RCC 7860 (cell line): ENCODE results near the gene MROH2A.
"Not testable (repeated sequence)": the region's sequence is repeated elsewhere in the genome, so short reads cannot be mapped to it uniquely, and the experiment has no call there.

ENCODE experiments used
- DNase-seq: peaks from one replicate; pipeline ENCODE4 v3.0.0-alpha.2; 2015; ENCODE audit warnings: low spot score
- FAIRE-seq: peaks from 2 replicates; lab custom pipeline; 2012; peaks lifted over from hg19 to GRCh38; lab: Jason Lieb, UNC

MROH2A gene

DNA sequence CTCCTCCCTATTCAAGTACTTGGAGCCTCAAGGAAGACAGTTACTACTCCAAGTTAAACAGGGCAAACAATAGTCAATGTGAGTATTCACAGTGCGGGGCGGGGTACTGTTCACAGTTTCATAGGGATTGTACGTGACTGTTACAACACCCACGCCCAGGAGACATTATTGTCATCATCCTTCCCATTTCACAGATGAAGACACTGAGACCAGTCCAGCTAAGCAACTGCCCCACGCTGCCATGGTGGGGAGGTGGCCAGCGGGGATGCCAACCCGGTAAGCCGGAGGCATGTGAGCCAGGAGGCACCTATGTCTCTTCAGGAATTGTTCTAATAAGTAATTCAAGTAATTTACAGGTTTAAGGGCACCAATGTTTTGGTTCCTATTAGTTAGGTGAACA, 75.2 kb downstream of the MROH2A start:
- DNase-seq (no peak), FAIRE-seq (no peak)

DNA sequence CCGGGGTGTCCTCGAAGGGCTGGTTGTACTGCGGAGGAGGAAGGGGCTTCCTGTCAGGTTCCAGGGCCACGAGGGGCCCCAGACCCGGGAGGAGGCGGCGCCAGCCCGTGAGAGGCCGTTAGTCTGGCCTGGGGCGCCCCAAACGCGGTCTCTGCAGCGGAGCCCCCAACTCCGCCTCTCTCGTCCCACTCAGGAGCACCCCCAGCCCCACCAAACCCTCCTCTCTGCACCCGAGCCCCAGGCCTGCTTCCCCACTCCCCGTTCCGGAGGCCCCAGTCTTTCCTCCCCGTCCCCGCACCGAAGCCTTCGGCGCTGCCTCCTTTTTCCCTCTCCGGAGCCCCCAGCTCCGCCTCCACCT, 75.7 kb downstream of the MROH2A start:
- FAIRE-seq (no peak), DNase-seq (no peak)

DNA sequence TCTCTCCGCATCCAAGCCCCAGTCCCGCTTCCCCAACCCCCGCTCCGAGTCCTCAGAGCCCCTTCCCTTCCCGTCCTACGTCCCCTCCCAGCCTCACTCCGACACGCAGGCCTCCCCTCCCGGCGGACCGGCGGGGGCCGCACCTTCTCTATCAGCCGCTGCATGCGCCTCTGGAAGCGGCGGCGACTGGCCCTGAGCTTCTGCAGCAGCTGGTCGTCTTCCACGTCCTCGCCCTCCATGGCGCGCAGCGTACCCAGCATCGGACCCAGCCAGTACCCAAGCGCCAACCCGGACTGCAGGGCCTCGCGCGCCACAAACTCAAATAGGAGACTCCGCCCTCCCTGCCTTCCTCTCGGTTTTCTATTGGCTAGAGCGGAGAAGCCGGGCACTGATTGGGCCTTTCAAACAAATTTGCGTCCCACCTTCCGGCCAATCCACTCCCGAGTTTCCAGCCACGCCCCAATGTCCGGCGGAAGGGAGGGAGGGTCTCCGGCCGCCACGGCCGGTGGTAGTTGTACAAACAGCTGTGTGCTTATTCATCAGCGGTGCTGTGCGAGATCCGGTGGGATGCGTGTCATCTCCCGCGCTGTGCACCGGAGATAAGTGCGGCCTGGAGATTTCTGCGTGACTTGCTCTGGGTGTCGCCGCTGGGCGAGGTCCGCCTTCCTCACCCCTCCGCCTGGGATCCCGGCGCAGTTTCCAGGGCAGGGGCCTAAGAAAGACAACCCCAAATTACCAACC, 76.3 kb downstream of the MROH2A start, which contains the start of gene HJURP:
Gene HJURP (minus strand): TSS at position 295 of the 741 bp plus-strand sequence. CDS start 35 bp downstream, at position 260.
- FAIRE-seq, result peak; percentile 93
- peak; percentile 96 for DNase-seq

DNA sequence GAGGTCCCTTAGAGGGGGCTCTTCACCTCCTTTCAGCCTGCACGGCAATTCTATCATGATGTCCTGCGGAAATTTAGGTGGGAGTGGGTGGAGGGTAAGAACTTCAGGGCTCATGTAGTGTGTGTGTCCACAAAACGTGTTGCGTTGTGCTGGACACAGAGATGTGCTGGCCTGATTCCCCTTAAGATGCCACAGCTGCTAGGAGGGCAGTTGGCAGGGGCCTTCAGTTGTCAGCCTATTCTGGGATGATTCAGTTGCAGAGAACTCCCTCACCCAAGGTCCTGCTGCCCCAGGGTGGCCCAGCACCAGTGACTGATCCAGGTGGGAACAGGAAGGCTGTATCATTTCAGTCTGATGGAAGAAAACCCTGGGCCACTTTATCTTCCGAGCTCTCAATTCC, 77.2 kb downstream of the MROH2A start:
- FAIRE-seq (no peak), DNase-seq (no peak)

DNA sequence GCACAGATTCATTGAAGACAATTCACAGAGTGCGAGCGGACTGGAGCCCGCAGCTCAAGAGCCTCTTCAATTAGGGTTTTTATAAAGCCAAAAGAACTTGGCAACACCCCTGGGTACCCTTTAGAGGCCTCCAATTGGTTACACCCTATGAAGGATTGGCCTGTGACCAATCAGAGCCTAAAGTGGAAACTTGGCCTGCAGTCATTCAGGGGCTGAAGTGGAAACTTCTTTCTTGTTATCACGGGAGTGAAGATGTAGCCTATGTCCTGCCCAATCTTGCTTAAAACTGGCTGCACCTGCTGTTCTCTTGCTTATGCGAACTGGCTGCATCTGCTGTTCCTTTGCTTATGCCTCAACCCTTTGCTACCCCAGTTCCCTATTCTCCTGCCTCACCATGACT, 78.1 kb downstream of the MROH2A start:
- DNase-seq (no peak), FAIRE-seq (no peak)

DNA sequence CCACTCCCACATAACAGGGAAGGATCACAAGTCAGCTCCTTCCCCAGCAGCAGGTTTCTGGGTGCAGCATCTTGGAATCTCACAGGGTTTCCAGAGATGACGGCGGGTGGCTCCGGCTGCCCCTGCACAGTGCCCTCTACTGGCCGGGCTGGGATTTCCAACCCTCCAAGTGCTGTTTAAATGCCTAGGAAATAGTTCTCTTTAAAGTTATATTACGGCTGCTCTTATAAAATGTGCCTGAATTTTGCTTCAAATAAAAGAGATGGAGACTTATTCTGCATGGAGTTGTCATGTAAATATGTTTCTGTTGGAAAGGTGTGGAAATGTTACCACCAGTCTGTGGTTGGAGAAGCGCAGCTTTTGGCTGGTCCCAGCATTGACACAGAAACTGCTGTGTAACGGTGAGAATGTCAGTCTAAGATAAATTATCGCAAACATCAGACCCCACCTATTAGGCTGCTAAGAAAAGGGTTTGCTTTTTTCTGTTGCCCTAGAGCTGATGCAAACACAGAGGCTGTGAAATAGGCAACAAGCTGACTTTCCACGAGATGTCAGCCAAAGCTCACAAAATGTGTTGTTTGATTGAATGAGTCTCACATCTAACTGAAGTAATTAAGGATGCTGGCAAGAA, 79.5 kb downstream of the MROH2A start:
- DNase-seq, result no peak

DNA sequence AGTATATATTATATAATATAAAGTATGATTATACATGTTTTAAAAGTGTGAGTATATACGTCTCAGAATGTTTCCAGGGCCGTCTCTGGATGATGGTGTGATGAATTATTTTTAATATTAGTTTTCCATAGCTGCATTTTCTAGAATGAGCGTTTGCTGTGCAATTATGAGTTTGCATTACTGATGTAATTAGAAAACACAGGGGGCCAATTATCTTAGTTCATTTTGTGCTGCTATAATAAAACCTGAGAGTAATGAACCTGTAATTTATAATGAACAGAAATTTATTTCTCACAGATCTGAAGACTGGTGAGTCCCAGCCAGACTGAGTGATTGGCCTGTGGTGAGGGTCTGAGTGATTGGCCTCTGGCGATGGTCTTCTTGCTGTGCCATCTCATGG, 80.2 kb downstream of the MROH2A start:
- FAIRE-seq (no peak), DNase-seq (no peak)

More for the DNA sequence above, 79.5 kb downstream of the MROH2A start:
- FAIRE-seq, result no peak

DNA sequence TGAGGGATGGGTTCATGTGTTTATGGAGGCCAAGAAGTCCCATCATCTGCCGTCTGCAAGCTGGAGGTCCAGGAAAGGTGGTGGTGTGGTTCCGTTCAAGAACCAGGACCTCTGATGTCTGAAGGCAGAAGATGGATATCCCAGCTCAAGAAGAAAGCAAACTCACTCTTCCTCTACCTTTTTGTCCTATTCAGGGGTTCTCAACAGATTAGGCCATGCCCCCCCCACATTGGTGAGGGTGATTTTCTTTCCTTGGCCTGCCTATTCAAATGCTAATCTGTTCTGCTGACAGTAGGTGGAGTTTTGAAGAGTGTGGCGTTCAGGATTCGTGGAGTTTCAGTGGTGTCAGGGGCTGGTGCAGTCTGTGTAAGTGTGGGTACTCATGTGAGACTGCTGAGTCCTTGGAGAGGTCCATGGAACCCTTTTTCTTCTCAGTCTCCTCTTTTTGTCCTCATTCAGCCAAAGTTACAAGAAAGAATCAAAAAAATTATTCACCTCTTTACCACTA, 84.2 kb downstream of the MROH2A start:
- FAIRE-seq, result no peak

DNA sequence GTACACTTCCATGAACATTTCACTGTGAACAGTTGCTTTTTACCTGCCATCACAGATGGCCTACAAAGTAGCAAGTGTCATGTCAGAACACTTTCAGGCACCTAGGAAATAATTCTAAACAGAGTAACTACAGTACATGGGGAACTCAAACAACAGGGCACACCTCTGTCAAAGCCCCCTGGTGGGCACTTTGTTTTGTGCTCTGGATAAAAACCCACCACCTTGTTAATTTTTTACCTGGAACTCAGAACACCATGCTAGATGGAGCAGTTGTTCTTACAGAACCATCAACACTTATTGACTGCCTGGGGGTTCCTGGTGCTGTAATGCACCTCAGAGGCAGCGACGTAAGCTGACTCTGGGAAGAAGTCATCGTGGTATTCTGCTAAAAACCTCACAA, 87.7 kb downstream of the MROH2A start:
- FAIRE-seq (no peak), DNase-seq (no peak)

More for the DNA sequence above, 84.2 kb downstream of the MROH2A start:
- DNase-seq, result no peak

DNA sequence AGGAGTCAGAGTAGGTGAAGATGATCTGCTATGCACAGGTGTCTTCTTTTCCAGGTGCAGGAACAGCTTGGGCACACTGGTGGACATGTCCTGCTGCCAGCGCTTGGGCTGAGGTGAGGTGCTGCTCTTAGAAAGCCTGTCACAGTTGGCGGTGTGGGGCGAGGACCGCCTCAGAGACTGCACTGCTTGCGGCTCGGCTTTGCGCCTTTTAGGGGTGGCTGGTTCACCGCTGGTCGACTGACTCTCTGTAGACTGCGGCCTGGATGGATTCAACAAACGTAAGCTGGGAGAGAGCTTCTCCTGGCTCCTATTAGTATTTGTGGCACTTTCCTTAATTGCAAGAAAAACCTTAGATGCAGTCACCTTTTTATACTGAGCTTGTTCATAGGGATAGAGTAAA, 88.3 kb downstream of the MROH2A start:
- no peak for DNase-seq
- no peak for FAIRE-seq

DNA sequence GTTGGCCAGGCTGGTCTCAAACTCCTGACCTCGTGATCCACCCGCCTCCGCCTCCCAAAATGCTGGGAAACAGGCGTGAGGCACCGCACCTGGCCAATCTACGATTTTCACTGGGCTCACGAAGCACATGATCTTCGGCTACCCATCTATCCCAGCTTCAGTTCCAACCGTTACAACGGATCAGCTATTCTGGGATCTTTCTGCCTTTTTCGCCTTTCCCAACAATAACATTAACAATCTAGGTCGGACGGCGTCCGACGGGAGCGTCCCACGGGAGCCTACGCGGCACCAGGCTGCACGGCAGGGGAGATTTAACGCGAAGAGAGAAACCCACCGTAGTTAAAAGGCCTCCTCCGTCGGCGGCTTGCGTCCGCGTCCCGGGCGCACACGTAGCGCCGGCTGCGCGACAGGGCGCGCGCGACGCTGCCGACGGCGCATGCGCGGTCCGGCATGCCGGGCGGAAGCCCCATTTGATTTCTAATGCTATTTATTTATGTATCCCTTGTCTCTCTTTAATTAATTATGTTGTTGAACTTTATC, 89.9 kb downstream of the MROH2A start, which contains the start of gene MSL3B:
Gene MSL3B (minus strand): TSS at position 394 of the 540 bp plus-strand sequence.
- DNase-seq (no peak), FAIRE-seq (no peak)

DNA sequence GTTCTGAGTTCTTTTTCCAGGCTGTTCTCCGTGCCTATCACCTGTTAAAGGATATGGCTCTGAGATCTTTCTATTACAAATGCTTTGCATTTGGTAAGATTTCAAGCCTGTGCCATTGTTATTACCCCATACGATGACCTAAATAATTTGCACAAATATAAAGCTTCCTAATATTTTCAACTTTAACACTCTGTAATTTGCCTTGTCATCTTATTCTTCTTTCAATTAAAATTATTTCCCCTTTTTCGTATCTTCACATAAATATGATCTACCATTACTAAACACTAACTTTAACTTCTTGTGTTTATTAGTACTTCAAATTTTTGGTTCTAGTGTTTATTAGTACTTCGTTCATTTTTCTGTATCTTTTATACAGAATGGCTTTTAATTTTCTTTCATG, 93.3 kb downstream of the MROH2A start:
- no peak for DNase-seq
- FAIRE-seq, result peak; percentile 31

DNA sequence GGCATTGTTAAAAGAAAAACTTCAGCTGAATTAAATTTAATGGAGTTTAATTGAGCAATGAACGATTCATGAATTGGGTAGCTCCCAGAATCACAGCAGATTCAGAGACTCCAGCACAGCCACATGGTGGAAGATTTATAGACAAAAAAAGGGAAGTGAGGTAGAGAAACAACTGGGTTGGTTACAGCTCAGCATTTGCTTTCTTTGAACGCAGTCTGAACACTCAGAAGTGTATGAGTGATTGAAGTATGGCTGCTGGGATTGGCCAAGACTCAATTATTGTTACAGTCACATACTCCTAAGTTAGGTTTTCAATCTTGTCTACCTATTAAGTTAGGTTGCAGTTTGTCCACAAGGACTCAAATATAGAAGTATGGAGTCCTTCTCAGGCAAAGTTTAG, 94.0 kb downstream of the MROH2A start:
- not testable (repeated sequence) for DNase-seq, FAIRE-seq

DNA sequence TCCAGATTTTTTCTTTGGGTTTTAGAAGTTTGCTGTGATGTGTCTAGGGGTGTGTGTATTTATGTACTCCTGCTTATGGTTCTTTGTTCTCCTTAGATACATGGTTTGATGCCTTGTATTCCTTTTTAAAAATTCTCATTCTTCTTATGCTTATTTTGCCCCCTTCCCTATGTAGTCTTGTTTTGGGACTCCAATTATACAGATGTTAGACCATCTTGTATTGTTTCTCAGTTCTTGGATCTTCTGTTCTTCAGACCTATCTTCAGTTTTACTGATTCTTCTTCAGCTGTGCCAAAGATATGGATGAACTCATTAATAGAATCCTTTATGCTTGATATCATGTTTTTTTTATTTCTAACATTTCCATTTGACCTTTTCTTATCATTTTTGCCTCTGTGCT, 104.2 kb downstream of the MROH2A start:
- no peak for FAIRE-seq
- DNase-seq, result no peak
